ENCODE data around the gene PGAM5. TPM values are rescaled to one million over a fixed set of nuclear protein-coding genes. Genes with fewer than 3 reads are reported as not detected.

The PGAM5 gene
- total RNA-seq, 2 donors from 2014 or later = 21.5 to 24.2 TPM

DNA sequence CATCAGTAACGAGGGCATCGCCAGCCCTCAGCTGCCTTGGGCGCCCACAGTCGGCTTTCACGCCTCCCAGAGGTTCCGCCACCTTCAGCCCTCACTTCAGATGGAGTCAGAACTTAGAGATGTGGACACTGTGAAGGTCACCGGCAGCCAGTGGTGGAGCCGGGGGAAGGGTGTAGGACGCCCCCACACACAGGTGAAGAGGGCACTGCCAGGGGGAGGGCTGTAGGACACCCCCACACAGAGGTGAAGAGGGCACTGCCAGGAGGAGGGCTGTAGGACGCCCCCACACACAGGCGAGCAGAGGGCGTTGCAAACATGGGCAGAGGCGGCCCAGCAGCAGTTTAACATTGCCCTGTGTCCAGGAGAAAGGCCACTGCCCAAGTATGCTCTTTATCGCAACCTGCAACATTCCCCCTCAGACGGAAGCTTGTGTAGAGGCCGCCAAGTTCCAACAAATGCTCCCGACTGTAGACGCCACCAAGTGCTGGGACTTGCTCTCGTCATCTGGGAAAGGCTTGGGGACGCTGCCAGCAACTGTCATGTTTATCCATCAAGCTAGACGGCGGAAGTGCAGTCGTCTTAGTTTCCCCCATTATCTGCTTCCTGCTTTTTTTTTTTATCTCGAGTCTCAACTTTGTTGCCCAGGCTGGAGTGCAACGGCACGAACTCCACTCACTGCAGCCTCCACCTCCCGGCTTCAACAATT lies 55.9 kb downstream of the PGAM5 start:
- no peak overlapping the region for H3K4me3 ChIP-seq
- ATAC-seq (ENCODE audit: insufficient number of reproducible peaks, low FRiP score, low read depth) = no peak
- no peak for DNase-seq (ENCODE audit: low spot score)
- peak overlapping the region; percentile 30 for H3K27ac ChIP-seq
- H3K36me3 ChIP-seq = peaks cover 1% of the 10 kb centered on the region
- TF ChIP-seq, protein P1, sequence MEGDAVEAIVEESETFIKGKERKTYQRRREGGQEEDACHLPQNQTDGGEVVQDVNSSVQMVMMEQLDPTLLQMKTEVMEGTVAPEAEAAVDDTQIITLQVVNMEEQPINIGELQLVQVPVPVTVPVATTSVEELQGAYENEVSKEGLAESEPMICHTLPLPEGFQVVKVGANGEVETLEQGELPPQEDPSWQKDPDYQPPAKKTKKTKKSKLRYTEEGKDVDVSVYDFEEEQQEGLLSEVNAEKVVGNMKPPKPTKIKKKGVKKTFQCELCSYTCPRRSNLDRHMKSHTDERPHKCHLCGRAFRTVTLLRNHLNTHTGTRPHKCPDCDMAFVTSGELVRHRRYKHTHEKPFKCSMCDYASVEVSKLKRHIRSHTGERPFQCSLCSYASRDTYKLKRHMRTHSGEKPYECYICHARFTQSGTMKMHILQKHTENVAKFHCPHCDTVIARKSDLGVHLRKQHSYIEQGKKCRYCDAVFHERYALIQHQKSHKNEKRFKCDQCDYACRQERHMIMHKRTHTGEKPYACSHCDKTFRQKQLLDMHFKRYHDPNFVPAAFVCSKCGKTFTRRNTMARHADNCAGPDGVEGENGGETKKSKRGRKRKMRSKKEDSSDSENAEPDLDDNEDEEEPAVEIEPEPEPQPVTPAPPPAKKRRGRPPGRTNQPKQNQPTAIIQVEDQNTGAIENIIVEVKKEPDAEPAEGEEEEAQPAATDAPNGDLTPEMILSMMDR (IDR thresholded peaks at IDR 0.05) = no peak
- H3K9me3 ChIP-seq = no peaks in the 10 kb centered on the region
- no peaks in the 10 kb centered on the region for H3K27me3 ChIP-seq (replicated peaks; ENCODE audit: insufficient read depth)
- H3K4me1 ChIP-seq (ENCODE audit: control insufficient read depth in 1 of 2, low read depth in 2 of 2) = peaks cover 0 to 22% of the 10 kb centered on the region in 2 donors

DNA sequence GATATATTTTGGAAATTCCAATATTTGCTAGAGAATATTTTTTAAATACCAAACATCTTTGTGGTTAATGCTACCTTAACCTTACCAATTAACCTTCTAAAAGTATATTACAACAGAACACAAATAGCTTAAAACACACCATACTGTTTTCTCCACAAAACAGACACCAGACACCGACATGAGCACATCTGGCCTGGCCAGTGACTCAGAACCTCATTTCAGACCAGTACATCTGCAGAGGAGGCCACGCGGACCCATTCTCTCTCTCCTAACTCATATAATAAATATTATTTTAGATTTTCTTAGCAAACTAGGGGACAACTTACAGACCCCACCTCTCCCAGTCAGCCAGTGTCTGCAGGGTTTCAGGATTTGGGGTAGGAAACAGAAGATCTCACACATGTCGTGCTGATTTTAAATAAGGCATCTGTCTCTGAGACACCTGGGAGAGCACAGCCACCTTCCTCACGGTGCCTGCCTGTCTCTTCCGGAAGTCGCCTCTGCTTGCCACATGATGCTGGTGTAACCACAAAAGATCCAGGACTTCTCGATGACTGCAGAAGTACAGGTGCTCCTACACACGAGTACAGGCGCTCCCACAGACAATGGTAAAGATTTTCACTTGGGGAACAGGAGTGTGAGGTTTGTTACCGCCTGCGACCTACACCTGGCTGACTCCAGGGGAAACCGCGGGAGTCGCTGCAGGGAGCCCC lies 60.6 kb downstream of the PGAM5 start:
- TF ChIP-seq, protein P1 (IDR thresholded peaks at IDR 0.05) = no peak
- no peak overlapping the region for H3K4me3 ChIP-seq
- H3K27me3 ChIP-seq (replicated peaks; ENCODE audit: insufficient read depth) = no peaks in the 10 kb centered on the region
- DNase-seq (ENCODE audit: low spot score) (no peak), ATAC-seq (ENCODE audit: insufficient number of reproducible peaks, low FRiP score, low read depth) (no peak)
- H3K9me3 ChIP-seq = no peaks in the 10 kb centered on the region
- H3K36me3 ChIP-seq = peaks cover 40% of the 10 kb centered on the region
- H3K27ac ChIP-seq = no peak overlapping the region
- H3K4me1 ChIP-seq (ENCODE audit: control insufficient read depth in 1 of 2, low read depth in 2 of 2) = peaks cover 0 to 10% of the 10 kb centered on the region in 2 donors

Other genes starting within 250 kb of the PGAM5 start
- 10 to 100 TPM; 20.2 to 22.5 TPM for gene FBRSL1, start 220.7 kb upstream of the PGAM5 start, total RNA-seq
- not detected for gene LRCOL1, start 100.3 kb upstream of the PGAM5 start, total RNA-seq
- gene P2RX2, start 92.1 kb upstream of the PGAM5 start, total RNA-seq = not detected
- 10 to 100 TPM; 41.3 to 45.7 TPM for gene POLE, start 23.5 kb upstream of the PGAM5 start, total RNA-seq
- gene PXMP2, start 23.3 kb upstream of the PGAM5 start, total RNA-seq = 10 to 100 TPM; 56.9 to 62.7 TPM
- gene ANKLE2, start 51.0 kb downstream of the PGAM5 start, total RNA-seq = 100 to 1,000 TPM in 1 of 2 donors, 10 to 100 TPM in 1; 78.0 to 104 TPM
- gene GOLGA3, start 118.0 kb downstream of the PGAM5 start, total RNA-seq = 100 to 1,000 TPM; 125 to 137 TPM
- gene CHFR, start 176.8 kb downstream of the PGAM5 start, total RNA-seq = 10 to 100 TPM; 72.3 to 75.6 TPM
- gene ZNF605, start 245.5 kb downstream of the PGAM5 start, total RNA-seq = 10 to 100 TPM in 1 of 2 donors, 1 to 10 TPM in 1; 7.0 to 23.2 TPM